Measurements from ENCODE around the gene NAT8L. TPM values are rescaled to one million over a fixed set of nuclear protein-coding genes. Genes with fewer than 3 reads are reported as not detected.

Gene NAT8L
- polyA plus RNA-seq, 1 donor (not counting 4 experiments of a cell fraction or from before 2014, with no cell fraction given) = 0.01 TPM

- H3K27ac ChIP-seq (ENCODE audit: control insufficient read depth, insufficient read depth, low read length) = no peak overlapping the region
- no peaks in the 10 kb centered on the region for H3K9me1 ChIP-seq (ENCODE audit: control insufficient read depth, extremely low read depth, insufficient read depth, low read length)
- no peak overlapping the region for H3K4me2 ChIP-seq (ENCODE audit: control insufficient read depth, extremely low read depth, insufficient read depth, low read depth, low read length)
- H4K20me1 ChIP-seq (ENCODE audit: control insufficient read depth, extremely low read depth, insufficient read depth, low read length) = no peaks in the 10 kb centered on the region
- H2AFZ ChIP-seq (ENCODE audit: control insufficient read depth, low read length) = no peak overlapping the region
- no peak overlapping the region for H3K4me3 ChIP-seq (ENCODE audit: control insufficient read depth in 2 of 3, extremely low read depth in 1 of 3, insufficient read depth in 2 of 3, low read depth in 1 of 3, low read length in 3 of 3)
- no peaks in the 10 kb centered on the region for H3K4me1 ChIP-seq (ENCODE audit: control insufficient read depth, extremely low read depth, insufficient read depth, low read length)
- DNase-seq (ENCODE audit: low read depth, low spot score) = no peak
- no peak overlapping the region for H3K9ac ChIP-seq (ENCODE audit: control insufficient read depth, extremely low read depth, insufficient read depth, low read length)
- no peaks in the 10 kb centered on the region for H3K36me3 ChIP-seq (ENCODE audit: control insufficient read depth in 2 of 2, extremely low read depth in 1 of 2, insufficient read depth in 2 of 2, low read length in 2 of 2)
- peaks cover 55% of the 10 kb centered on the region for H3K27me3 ChIP-seq (ENCODE audit: control insufficient read depth, extremely low read depth, insufficient read depth, low read length)
- dilution Hi-C loops (cut with MboI; ENCODE audit: extremely low pct_ligation_motif_present, low sequenced_read_pairs) = no loop called here
- no peak for FAIRE-seq
- H3K79me2 ChIP-seq (ENCODE audit: control insufficient read depth, insufficient read depth, low read length) = no peaks in the 10 kb centered on the region
- TF ChIP-seq CTCF (optimal IDR thresholded peaks at IDR 0.05 in 1 of 3, IDR thresholded peaks at IDR 0.05 in 1 of 3, conservative IDR thresholded peaks at IDR 0.05 in 1 of 3; ENCODE audit: extremely low read depth in 1 of 3, insufficient read depth in 2 of 3, low read length in 3 of 3) (no peak), EZH2 (IDR thresholded peaks at IDR 0.05; ENCODE audit: low read length) (no peak)
- no peaks in the 10 kb centered on the region for H3K9me3 ChIP-seq (ENCODE audit: control insufficient read depth, low read depth, low read length)
Observed at GRCh38 chr4:2061186-2062131, 2.3 kb downstream of the NAT8L start.

GRCh38 chr4:2062168-2062807 lies 3.2 kb downstream of the NAT8L start:
- Histone ChIP-seq H3K79me2 (ENCODE audit: control insufficient read depth, insufficient read depth, low read length) (no peaks in the 10 kb centered on the region), H3K9me1 (ENCODE audit: control insufficient read depth, extremely low read depth, insufficient read depth, low read length) (no peaks in the 10 kb centered on the region), H3K9me3 (ENCODE audit: control insufficient read depth, low read depth, low read length) (no peaks in the 10 kb centered on the region), H3K27me3 (ENCODE audit: control insufficient read depth, extremely low read depth, insufficient read depth, low read length) (peaks cover 49% of the 10 kb centered on the region), H3K9ac (ENCODE audit: control insufficient read depth, extremely low read depth, insufficient read depth, low read length) (no peak overlapping the region), H3K36me3 (ENCODE audit: control insufficient read depth in 2 of 2, extremely low read depth in 1 of 2, insufficient read depth in 2 of 2, low read length in 2 of 2) (no peaks in the 10 kb centered on the region), H4K20me1 (ENCODE audit: control insufficient read depth, extremely low read depth, insufficient read depth, low read length) (no peaks in the 10 kb centered on the region), H3K4me1 (ENCODE audit: control insufficient read depth, extremely low read depth, insufficient read depth, low read length) (no peaks in the 10 kb centered on the region), H3K27ac (ENCODE audit: control insufficient read depth, insufficient read depth, low read length) (no peak overlapping the region), H3K4me3 (ENCODE audit: control insufficient read depth in 2 of 3, extremely low read depth in 1 of 3, insufficient read depth in 2 of 3, low read depth in 1 of 3, low read length in 3 of 3) (no peak overlapping the region), H3K4me2 (ENCODE audit: control insufficient read depth, extremely low read depth, insufficient read depth, low read depth, low read length) (no peak overlapping the region), H2AFZ (ENCODE audit: control insufficient read depth, low read length) (no peak overlapping the region)
- dilution Hi-C loops (cut with MboI; ENCODE audit: extremely low pct_ligation_motif_present, low sequenced_read_pairs) = no loop called here
- no peak for DNase-seq (ENCODE audit: low read depth, low spot score)
- TF ChIP-seq EZH2 (IDR thresholded peaks at IDR 0.05; ENCODE audit: low read length) (no peak), CTCF (optimal IDR thresholded peaks at IDR 0.05 in 1 of 3, IDR thresholded peaks at IDR 0.05 in 1 of 3, conservative IDR thresholded peaks at IDR 0.05 in 1 of 3; ENCODE audit: extremely low read depth in 1 of 3, insufficient read depth in 2 of 3, low read length in 3 of 3) (no peak)
- FAIRE-seq = no peak

Measured in keratinocyte (primary cell).